Measurements from ENCODE around the gene MCMBP. TPM values are rescaled to one million over a fixed set of nuclear protein-coding genes. Genes with fewer than 3 reads are reported as not detected.

Gene MCMBP
- polyA plus RNA-seq, 1 experiment, result 41.6 TPM

DNA sequence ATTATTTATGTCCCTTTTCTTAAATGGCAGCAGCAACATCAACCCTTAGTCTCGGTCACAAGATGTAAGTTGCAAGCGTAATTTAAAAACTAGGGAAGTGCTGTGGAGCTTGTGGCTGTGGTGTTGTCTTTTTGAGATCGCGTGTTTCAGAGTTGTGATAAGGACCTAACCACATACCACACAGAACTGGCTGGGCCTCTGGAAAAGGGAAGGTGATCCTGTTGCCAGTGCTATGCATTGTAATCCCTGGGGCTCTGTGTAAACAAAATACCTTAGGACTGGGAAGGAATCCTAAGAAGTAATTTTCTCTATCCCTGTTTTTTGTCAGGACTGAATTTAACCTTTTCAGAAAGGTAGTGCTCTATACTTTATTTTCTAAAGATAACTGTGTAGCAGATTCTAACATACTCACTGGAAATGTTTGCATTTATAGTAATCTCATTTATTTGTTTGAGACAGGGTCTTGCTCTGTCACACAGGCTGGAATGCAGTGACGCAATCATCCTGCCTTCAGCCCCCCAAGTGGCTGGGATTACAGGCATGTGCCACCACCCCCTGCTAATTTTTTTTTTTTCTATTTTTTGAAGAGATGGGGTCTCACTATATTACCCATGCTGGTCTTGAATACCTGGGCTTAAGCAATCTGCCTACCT is 86.4 kb downstream of the MCMBP start:
- DNase-seq (ENCODE audit: low read depth), result no peak
- TF ChIP-seq, protein P1, sequence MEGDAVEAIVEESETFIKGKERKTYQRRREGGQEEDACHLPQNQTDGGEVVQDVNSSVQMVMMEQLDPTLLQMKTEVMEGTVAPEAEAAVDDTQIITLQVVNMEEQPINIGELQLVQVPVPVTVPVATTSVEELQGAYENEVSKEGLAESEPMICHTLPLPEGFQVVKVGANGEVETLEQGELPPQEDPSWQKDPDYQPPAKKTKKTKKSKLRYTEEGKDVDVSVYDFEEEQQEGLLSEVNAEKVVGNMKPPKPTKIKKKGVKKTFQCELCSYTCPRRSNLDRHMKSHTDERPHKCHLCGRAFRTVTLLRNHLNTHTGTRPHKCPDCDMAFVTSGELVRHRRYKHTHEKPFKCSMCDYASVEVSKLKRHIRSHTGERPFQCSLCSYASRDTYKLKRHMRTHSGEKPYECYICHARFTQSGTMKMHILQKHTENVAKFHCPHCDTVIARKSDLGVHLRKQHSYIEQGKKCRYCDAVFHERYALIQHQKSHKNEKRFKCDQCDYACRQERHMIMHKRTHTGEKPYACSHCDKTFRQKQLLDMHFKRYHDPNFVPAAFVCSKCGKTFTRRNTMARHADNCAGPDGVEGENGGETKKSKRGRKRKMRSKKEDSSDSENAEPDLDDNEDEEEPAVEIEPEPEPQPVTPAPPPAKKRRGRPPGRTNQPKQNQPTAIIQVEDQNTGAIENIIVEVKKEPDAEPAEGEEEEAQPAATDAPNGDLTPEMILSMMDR (IDR thresholded peaks at IDR 0.05; ENCODE audit: insufficient read depth, low read depth, low read length), result no peak
- Histone ChIP-seq H3K27me3 (ENCODE audit: control insufficient read depth, insufficient read depth, low read length) (no peaks in the 10 kb centered on the region), H3K36me3 (ENCODE audit: control insufficient read depth, insufficient read depth, low read length) (no peaks in the 10 kb centered on the region), H3K4me3 (ENCODE audit: low read depth, low read length) (no peak overlapping the region)
- CTCF ChIA-PET, result no interaction called here
- POLR2A ChIA-PET, result no interaction called here

DNA sequence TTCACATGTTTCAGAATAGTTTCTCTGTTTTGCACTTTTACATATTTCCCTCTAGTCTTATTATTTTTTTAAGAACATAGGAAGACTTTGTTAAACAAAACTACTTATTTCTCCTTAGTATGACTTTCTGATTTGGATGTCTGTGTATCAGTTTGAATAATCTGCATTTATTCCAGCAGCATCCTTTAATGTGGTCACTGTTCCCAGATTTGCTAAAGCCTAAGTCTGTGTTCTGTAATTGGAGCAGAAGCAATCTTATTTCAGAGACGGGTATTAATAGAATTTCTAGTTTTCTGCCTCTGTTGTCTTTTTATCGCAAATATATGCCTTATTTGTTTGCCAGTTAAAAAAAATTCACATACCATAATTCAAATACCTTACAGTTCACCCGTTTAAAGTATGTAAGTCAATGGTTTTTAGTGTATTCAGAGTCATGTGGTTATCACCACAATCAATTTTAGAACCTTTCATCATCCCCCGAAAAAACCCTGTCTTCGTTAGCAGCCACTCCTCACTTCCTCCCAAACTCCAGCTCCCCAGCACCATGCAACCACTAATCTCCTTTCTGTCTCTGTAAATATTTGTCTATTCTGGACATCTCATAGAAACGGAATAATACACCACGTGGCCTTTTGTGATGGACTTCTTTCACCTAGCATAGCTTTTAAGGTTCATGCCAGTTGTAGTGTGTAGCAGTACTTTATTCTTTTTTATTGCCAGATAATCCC is 88.1 kb downstream of the MCMBP start:
- CTCF ChIA-PET, result interaction anchor here (0.6 kb wide), 1 partner anchor 53 kb away, joined by 3 read pairs; no protein-coding TSS in a partner anchor
- Histone ChIP-seq H3K4me3 (ENCODE audit: low read depth, low read length) (no peak overlapping the region), H3K36me3 (ENCODE audit: control insufficient read depth, insufficient read depth, low read length) (no peaks in the 10 kb centered on the region), H3K27me3 (ENCODE audit: control insufficient read depth, insufficient read depth, low read length) (no peaks in the 10 kb centered on the region)
- TF ChIP-seq, protein P1 (IDR thresholded peaks at IDR 0.05; ENCODE audit: insufficient read depth, low read depth, low read length), result no peak
- no peak for DNase-seq (ENCODE audit: low read depth)
- POLR2A ChIA-PET, result no interaction called here

DNA sequence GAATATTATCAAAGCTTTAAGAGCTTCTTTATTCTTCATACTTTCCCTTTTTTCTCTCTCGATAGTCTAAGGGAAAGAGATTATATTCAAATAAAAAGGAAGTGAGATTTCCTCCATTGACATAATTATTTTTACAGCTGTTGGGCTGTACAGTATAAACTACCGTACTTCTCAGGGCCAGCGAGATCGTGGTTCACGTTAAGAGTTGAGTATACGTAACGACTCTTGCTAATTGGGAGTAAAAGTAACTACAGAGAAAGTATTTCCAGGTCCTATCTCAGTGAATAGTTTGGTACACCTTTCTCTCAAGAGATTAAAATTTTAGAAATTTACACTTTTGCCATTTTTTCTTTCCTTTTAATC is 89.0 kb downstream of the MCMBP start:
- H3K27me3 ChIP-seq (ENCODE audit: control insufficient read depth, insufficient read depth, low read length), result no peaks in the 10 kb centered on the region
- POLR2A ChIA-PET, result no interaction called here
- CTCF ChIA-PET, result interaction anchor here (0.9 to 1.1 kb wide), 2 partner anchors 19 to 33 kb away, joined by 4 to 5 read pairs; no protein-coding TSS in a partner anchor
- H3K36me3 ChIP-seq (ENCODE audit: control insufficient read depth, insufficient read depth, low read length), result no peaks in the 10 kb centered on the region
- no peak for DNase-seq (ENCODE audit: low read depth)
- TF ChIP-seq, protein P1 (IDR thresholded peaks at IDR 0.05; ENCODE audit: insufficient read depth, low read depth, low read length), result no peak
- no peak overlapping the region for H3K4me3 ChIP-seq (ENCODE audit: low read depth, low read length)

DNA sequence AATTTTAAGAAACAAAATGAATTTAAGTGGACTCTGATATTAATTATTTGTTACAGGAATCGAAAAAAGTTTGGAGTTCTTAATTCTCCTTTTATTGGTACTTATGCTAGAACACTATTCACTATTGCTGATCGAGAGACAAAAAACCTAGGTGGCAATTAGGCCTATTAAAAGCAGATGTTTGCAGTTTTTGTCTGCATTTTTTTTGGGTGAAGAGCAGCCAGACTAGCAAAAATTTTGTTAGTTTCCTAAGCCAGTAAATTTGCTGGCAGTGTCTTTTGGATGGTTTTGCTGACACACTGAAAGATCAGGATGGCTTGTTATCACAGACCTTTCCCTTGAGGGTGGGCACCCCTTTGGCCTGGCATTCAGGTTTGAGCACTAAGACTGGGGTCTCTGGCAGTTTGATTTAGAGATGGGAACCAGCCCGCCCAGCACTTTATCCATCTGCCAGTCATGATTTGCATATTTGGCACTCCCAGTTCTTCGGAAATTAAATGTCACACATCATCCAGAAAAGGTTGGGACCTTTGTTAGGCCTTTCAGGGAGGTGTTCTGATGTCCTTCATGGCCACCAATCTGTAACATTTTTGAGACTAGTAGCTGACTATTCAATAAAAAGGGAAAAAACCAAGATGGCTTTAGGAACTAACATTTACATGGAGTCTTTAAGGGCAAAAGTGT is 89.5 kb downstream of the MCMBP start:
- no peaks in the 10 kb centered on the region for H3K27me3 ChIP-seq (ENCODE audit: control insufficient read depth, insufficient read depth, low read length)
- TF ChIP-seq, protein P1 (IDR thresholded peaks at IDR 0.05; ENCODE audit: insufficient read depth, low read depth, low read length), result no peak
- ChIA-PET POLR2A (no interaction called here), CTCF (interaction anchor here (0.9 to 1.1 kb wide), 2 partner anchors 20 to 32 kb away, joined by 4 to 5 read pairs; no protein-coding TSS in a partner anchor)
- no peak for DNase-seq (ENCODE audit: low read depth)
- no peak overlapping the region for H3K4me3 ChIP-seq (ENCODE audit: low read depth, low read length)
- H3K36me3 ChIP-seq (ENCODE audit: control insufficient read depth, insufficient read depth, low read length), result no peaks in the 10 kb centered on the region

DNA sequence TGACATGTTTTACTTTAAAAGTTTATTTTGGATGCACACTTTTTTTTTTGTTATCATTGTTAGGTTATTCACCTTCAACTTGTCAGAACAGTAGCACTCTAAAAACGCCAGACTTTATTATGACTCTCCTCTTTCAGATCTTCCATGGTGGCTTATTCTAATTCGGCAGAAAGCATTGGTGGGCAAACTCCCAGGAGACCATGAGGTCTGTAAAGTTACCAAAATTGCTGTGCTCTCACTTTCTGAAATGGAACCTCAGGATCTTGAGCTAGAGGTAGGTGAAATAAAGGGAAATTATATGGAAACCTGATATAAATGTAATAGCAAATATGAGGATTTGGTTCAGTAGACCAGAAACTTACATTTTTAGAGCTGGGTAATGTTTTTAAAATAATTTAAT is 91.1 kb downstream of the MCMBP start:
- Histone ChIP-seq H3K36me3 (ENCODE audit: control insufficient read depth, insufficient read depth, low read length) (no peaks in the 10 kb centered on the region), H3K4me3 (ENCODE audit: low read depth, low read length) (no peak overlapping the region), H3K27me3 (ENCODE audit: control insufficient read depth, insufficient read depth, low read length) (no peaks in the 10 kb centered on the region)
- CTCF ChIA-PET, result no interaction called here
- TF ChIP-seq, protein P1 (IDR thresholded peaks at IDR 0.05; ENCODE audit: insufficient read depth, low read depth, low read length), result no peak
- DNase-seq (ENCODE audit: low read depth), result no peak
- POLR2A ChIA-PET, result interaction anchor here (0.6 kb wide), 1 partner anchor 67 kb away, joined by 5 read pairs; no protein-coding TSS in a partner anchor

All from BJ (cell line).